OCI-LY1 (cell line): ENCODE measurements around the gene FAM13A.

ENCODE experiments used
- CTCF ChIP-seq: fragments of 200-600 bp; sonication (generic), shearing (Covaris generic); IDR thresholded peaks from 2 replicates; pipeline ENCODE4 v1.5.1; 2017; ENCODE audit warnings: mild to moderate bottlenecking, antibody characterized with exemption, low read length, moderate library complexity, mixed read lengths
- EZH2 ChIP-seq: fragments of 200-600 bp; sonication (generic), shearing (Covaris generic); IDR thresholded peaks from 2 replicates; pipeline ENCODE4 v1.8.0; 2017; ENCODE audit warnings: borderline replicate concordance, mixed run types, mild to moderate bottlenecking, antibody characterized with exemption, low read length, moderate library complexity, mixed read lengths

GRCh38 chr4:88752754-88753153 is 304.2 kb downstream of the FAM13A start:
- TF ChIP-seq CTCF (no peak), EZH2 (no peak)
